ENCODE results near the gene SRSF9.

- TF ChIP-seq AHDC1 (CRISPR knock-in tag; IDR thresholded peaks at IDR 0.05; ENCODE audit: borderline replicate concordance) (no peak), BHLHE40 (IDR thresholded peaks at IDR 0.05; ENCODE audit: low read length) (no peak), ZNF777 (CRISPR knock-in tag; IDR thresholded peaks at IDR 0.05) (no peak), EZH2 (conservative IDR thresholded peaks at IDR 0.05; ENCODE audit: low read depth, low read length) (no peak), TBL1XR1 (IDR thresholded peaks at IDR 0.05; ENCODE audit: borderline replicate concordance, low read length, partially characterized antibody) (no peak), PHB2 (IDR thresholded peaks at IDR 0.05; ENCODE audit: partially characterized antibody) (no peak), BRCA1 (CRISPR knock-in tag; IDR thresholded peaks at IDR 0.05) (no peak), CTCF (CRISPR knock-in tag; IDR thresholded peaks at IDR 0.05) (no peak), PHF20 (CRISPR knock-in tag; IDR thresholded peaks at IDR 0.05) (no peak), ESRRA (CRISPR knock-in tag; IDR thresholded peaks at IDR 0.05; ENCODE audit: low read depth) (no peak), SOX13 (IDR thresholded peaks at IDR 0.05) (no peak), SOX13 (CRISPR knock-in tag; conservative IDR thresholded peaks at IDR 0.05 in 1 of 2, IDR thresholded peaks at IDR 0.05 in 1 of 2) (no peak), MIER2 (CRISPR knock-in tag; IDR thresholded peaks at IDR 0.05) (no peak)
These were observed 5.0 kb upstream of the SRSF9 start for GRCh38 chr12:120474616-120474960.

All from HepG2 (cell line).